Stimulated activated CD4-positive, alpha-beta T cell treated with anti-CD3 and anti-CD28 coated beads, Interleukin-12 subunit alpha, Interleukin-12 subunit beta, amount 100 ng/mL, for 4 hours (primary cell): ENCODE results near the gene MIPEP.
"Not testable (repeated sequence)": the region's sequence is repeated elsewhere in the genome, so short reads cannot be mapped to it uniquely, and the experiment has no call there.

Source experiments
- DNase-seq: peaks from one replicate; pipeline ENCODE4 v3.0.0-alpha.2; 2020

Gene MIPEP

GRCh38 chr13:23888658-23889614 is at the start of gene MIPEP:
MIPEP (minus strand) TSS chr13:23889400; CDS start chr13:23889320, 80 bp downstream.
- peak; percentile 91 for DNase-seq

- no peak for DNase-seq
Observed at GRCh38 chr13:23934520-23934919, 45.3 kb upstream of the MIPEP start.

- DNase-seq: no peak
Observed at GRCh38 chr13:23928985-23929384, 39.8 kb upstream of the MIPEP start.

- no peak for DNase-seq
Observed at GRCh38 chr13:23923031-23923430, 33.8 kb upstream of the MIPEP start.

- no peak for DNase-seq
Observed at GRCh38 chr13:23922005-23922932, 33.1 kb upstream of the MIPEP start.

GRCh38 chr13:23921451-23921888 is 32.3 kb upstream of the MIPEP start:
- DNase-seq: no peak

- no peak for DNase-seq
Observed at GRCh38 chr13:23919006-23919405, 29.8 kb upstream of the MIPEP start.

- no peak for DNase-seq
Observed at GRCh38 chr13:23918208-23918607, 29.0 kb upstream of the MIPEP start.

GRCh38 chr13:23915308-23915707 is 26.1 kb upstream of the MIPEP start:
- DNase-seq: no peak

- no peak for DNase-seq
Observed at GRCh38 chr13:23912469-23912868, 23.3 kb upstream of the MIPEP start.

- DNase-seq: no peak
Observed at GRCh38 chr13:23909606-23910005, 20.4 kb upstream of the MIPEP start.

- no peak for DNase-seq
Observed at GRCh38 chr13:23905766-23906165, 16.6 kb upstream of the MIPEP start.

GRCh38 chr13:23903906-23904280 is 14.7 kb upstream of the MIPEP start:
- no peak for DNase-seq

- DNase-seq: no peak
Observed at GRCh38 chr13:23902975-23903905, 14.0 kb upstream of the MIPEP start.

- DNase-seq: no peak
Observed at GRCh38 chr13:23901365-23901764, 12.2 kb upstream of the MIPEP start.

GRCh38 chr13:23899555-23899954 is 10.4 kb upstream of the MIPEP start:
- DNase-seq: no peak

- no peak for DNase-seq
Observed at GRCh38 chr13:23898101-23898500, 8.9 kb upstream of the MIPEP start.

- DNase-seq: not testable (repeated sequence)
Observed at GRCh38 chr13:23897452-23897919, 8.3 kb upstream of the MIPEP start, which contains the start of gene C1QTNF9B. C1QTNF9B (minus strand) TSS chr13:23897502.

GRCh38 chr13:23894746-23895145 is 5.5 kb upstream of the MIPEP start:
- not testable (repeated sequence) for DNase-seq

GRCh38 chr13:23893791-23894190 is 4.6 kb upstream of the MIPEP start:
- not testable (repeated sequence) for DNase-seq

- DNase-seq: no peak
Observed at GRCh38 chr13:23889615-23890607, 711 bp upstream of the MIPEP start.
